B cell (primary cell): ENCODE measurements around the gene CHKA. TPM values are rescaled to one million over a fixed set of nuclear protein-coding genes. Genes with fewer than 3 reads are reported as not detected.
A peak's percentile ranks its signal among the peaks of the same experiment; 100 is the strongest.

ENCODE experiments used
- ATAC-seq: fragments of 200-7000 bp; cut with Tn5 transposase; one replicate; pipeline ENCODE4 v1.10.0; 2021; ENCODE audit warnings: low read depth, mild to moderate bottlenecking, moderate number of reproducible peaks, moderate library complexity
- CTCF ChIA-PET: fragments of 350-600 bp; sonication (Branson Sonifier 250); formaldehyde crosslinking; loops from one replicate; lab custom pipeline; 2021; ENCODE audit warnings: antibody characterized with exemption, inconsistent platforms; lab: Charles Lee
- POLR2A ChIA-PET: fragments of 350-600 bp; sonication (Branson Sonifier 250); formaldehyde crosslinking; loops from one replicate; lab custom pipeline; 2021; ENCODE audit warnings: antibody characterized with exemption; lab: Charles Lee
- DNase-seq: peaks from one replicate; pipeline ENCODE4 v3.0.0; 2013
- H2AFZ ChIP-seq: 2 replicates; pipeline ENCODE4 v1.6.1; 2012; ENCODE audit warnings: mild to moderate bottlenecking, low read depth, low read length; ENCODE audit not compliant: insufficient read depth, poor library complexity, severe bottlenecking
- H3K27ac ChIP-seq, 2 donors: 1 replicate in 1 of 2; 2 replicates in 1 of 2; pipeline ENCODE4 v1.5.1; 2012 to 2013; ENCODE audit warnings: low read length in 2 of 2, mild to moderate bottlenecking in 2 of 2, moderate library complexity in 1 of 2
- H3K27me3 ChIP-seq, 4 experiments: fragments of 200-600 bp in 1 of 4; sonication (generic) in 1 of 4; replicated peaks in 1 of 4; 1 replicate in 2 of 4; 2 replicates in 2 of 4; pipeline versions ENCODE4 v1.6.1 to v1.7.0; 2013 to 2016; ENCODE audit warnings: low read length in 3 of 4, mild to moderate bottlenecking in 2 of 4, mixed read lengths in 1 of 4, moderate library complexity in 1 of 4; ENCODE audit not compliant: insufficient read depth in 4 of 4, control insufficient read depth in 3 of 4; ENCODE audit errors: control extremely low read depth in 1 of 4
- H3K36me3 ChIP-seq, 2 experiments: replicated peaks in 1 of 2; 1 replicate in 1 of 2; 2 replicates in 1 of 2; pipeline versions ENCODE4 v1.6.1 to v1.7.1; 2013; ENCODE audit warnings: low read length in 1 of 2; ENCODE audit not compliant: insufficient read depth in 2 of 2, control insufficient read depth in 1 of 2; ENCODE audit errors: control extremely low read depth in 1 of 2, extremely low read depth in 1 of 2
- H3K4me1 ChIP-seq, 2 donors: fragments of 200-600 bp in 1 of 2; sonication (generic) in 1 of 2; 1 replicate in 1 of 2; 2 replicates in 1 of 2; pipeline versions ENCODE4 v1.5.1 to v1.6.1; 2013 to 2017; ENCODE audit warnings: low read length in 2 of 2; ENCODE audit not compliant: control insufficient read depth in 2 of 2, insufficient read depth in 2 of 2
- H3K4me2 ChIP-seq: replicated peaks from 2 replicates; pipeline ENCODE3; 2012; ENCODE audit warnings: mild to moderate bottlenecking, low read depth, low read length; ENCODE audit not compliant: poor library complexity, severe bottlenecking
- H3K4me3 ChIP-seq, 5 experiments: fragments of 200-600 bp in 1 of 5; sonication (generic) in 1 of 5; 1 replicate in 3 of 5; 2 replicates in 2 of 5; pipeline versions ENCODE4 v1.5.1 to v1.7.0; 2011 to 2016; ENCODE audit warnings: low read length in 4 of 5, mild to moderate bottlenecking in 4 of 5, low read depth in 2 of 5, control low read depth in 1 of 5, moderate library complexity in 1 of 5; ENCODE audit not compliant: insufficient read depth in 1 of 5; ENCODE audit errors: control extremely low read depth in 1 of 5, extremely low read depth in 1 of 5
- H3K79me2 ChIP-seq: fragments of 200-600 bp; sonication (generic); one replicate; pipeline ENCODE4 v1.6.0; 2016; ENCODE audit warnings: low read length; ENCODE audit not compliant: control insufficient read depth, insufficient read depth
- H3K9ac ChIP-seq: fragments of 200-600 bp; sonication (generic); 2 replicates; pipeline ENCODE4 v1.6.1; 2017; ENCODE audit warnings: mild to moderate bottlenecking, low read length, moderate library complexity
- H3K9me3 ChIP-seq, 3 donors: one replicate each; pipeline versions ENCODE4 v1.6.1 to v1.7.1; 2013; ENCODE audit warnings: low read length in 2 of 3; ENCODE audit not compliant: control insufficient read depth in 2 of 3, insufficient read depth in 1 of 3; ENCODE audit errors: control extremely low read depth in 1 of 3
- H4K20me1 ChIP-seq: 2 replicates; pipeline ENCODE4 v1.6.0; 2012; ENCODE audit warnings: mild to moderate bottlenecking, low read length; ENCODE audit not compliant: insufficient read depth, control insufficient read depth, poor library complexity, severe bottlenecking
- H3K27ac Mint-ChIP-seq: one replicate; pipeline ENCODE4 v1.8.0; 2021; ENCODE audit warnings: mixed read lengths
- H3K27me3 Mint-ChIP-seq: one replicate; pipeline ENCODE4 v1.8.0; 2021; ENCODE audit warnings: mixed read lengths
- H3K4me1 Mint-ChIP-seq: one replicate; pipeline ENCODE4 v1.8.0; 2021; ENCODE audit warnings: mixed read lengths
- H3K4me3 Mint-ChIP-seq: one replicate; pipeline ENCODE4 v1.8.0; 2021; ENCODE audit warnings: mixed read lengths
- H3K9me3 Mint-ChIP-seq: one replicate; pipeline ENCODE4 v1.8.0; 2022; ENCODE audit warnings: mixed read lengths; ENCODE audit not compliant: insufficient read depth
- CTCF ChIP-seq: fragments of 200-600 bp; IDR thresholded peaks from one replicate; pipeline ENCODE4 v1.8.0; 2022; ENCODE audit warnings: antibody characterized with exemption, mild to moderate bottlenecking
- EZH2 ChIP-seq: IDR thresholded peaks from 2 replicates; pipeline ENCODE4 v1.6.1; 2012; ENCODE audit warnings: borderline replicate concordance, low read depth, mild to moderate bottlenecking, moderate library complexity, low read length; ENCODE audit not compliant: insufficient read depth, poor library complexity, severe bottlenecking
- WGBS: methylation state at CpG from one replicate; pipeline ENCODE4 v1.1.5; 2013; ENCODE audit warnings: missing lambda C conversion rate; ENCODE audit not compliant: insufficient coverage; 5-methylcytosine and 5-hydroxymethylcytosine counted together
- intact Hi-C: fragments of 100-400 bp; cut with micrococcal nuclease; formaldehyde crosslinking; loops from one replicate; pipeline ENCODE4 v1.10.0; 2022
- polyA plus RNA-seq: library from polyadenylated mRNA; depleted of rRNA; stranded (reverse); fragments of >200 nt; gene quantifications from 2 replicates; pipeline ENCODE4 v1.2.3, GENCODE V29; 2012
- total RNA-seq, 2 donors: library from RNA; stranded (reverse); fragments of 120-200 nt in 1 of 2; gene quantifications; 1 replicate in 1 of 2; 2 replicates in 1 of 2; pipeline versions ENCODE4 v1.2.3 to v1.2.4, GENCODE V29; 2013 to 2022

The CHKA gene
- total and polyA plus RNA-seq, 2 donors (not counting 1 experiment from before 2014, with no cell fraction given), result 10.6 to 20.6 TPM

- peak overlapping the region; percentile 29 for H3K4me3 Mint-ChIP-seq
- peaks cover 39% of the 10 kb centered on the region for H3K79me2 ChIP-seq
- H4K20me1 ChIP-seq, result peaks cover 47% of the 10 kb centered on the region
- ChIA-PET CTCF (interaction anchor here (0.9 to 4.9 kb wide), 8 partner anchors 13 to 364 kb away, joined by 3 to 72 read pairs (median 6); no protein-coding TSS in a partner anchor), POLR2A (interaction anchor here (0.7 to 0.9 kb wide), 2 partner anchors 31 to 208 kb away, joined by 3 read pairs; partner anchors contain the start of gene TCIRG1)
- no peak overlapping the region for H2AFZ ChIP-seq
- no peak for DNase-seq
- H3K9me3 Mint-ChIP-seq, result no peaks in the 10 kb centered on the region
- H3K36me3 ChIP-seq, result no peaks in the 10 kb centered on the region
- no peak overlapping the region for H3K9ac ChIP-seq
- peak overlapping the region; percentile 74 for H3K4me2 ChIP-seq
- peak overlapping the region; percentile 15 for H3K27ac Mint-ChIP-seq
- no peak for ATAC-seq
- no peaks in the 10 kb centered on the region for H3K9me3 ChIP-seq
- WGBS, result 90% methylated on average over 15 of the region's 16 CpGs
- H3K4me1 Mint-ChIP-seq, result peaks cover 57% of the 10 kb centered on the region
- no peak overlapping the region for H3K4me3 ChIP-seq
- peak overlapping the region; percentile 46 to 51 for H3K27ac ChIP-seq
- peaks cover 56 to 71% of the 10 kb centered on the region in 2 donors for H3K4me1 ChIP-seq
- TF ChIP-seq EZH2 (no peak), CTCF (no peak)
- intact Hi-C loops, result loop anchor here (5.0 to 10.0 kb wide), 2 partner anchors 265 to 437 kb away; partner anchors contain the start of gene C11orf24
- no peaks in the 10 kb centered on the region for H3K27me3 Mint-ChIP-seq
- H3K27me3 ChIP-seq, result no peaks in the 10 kb centered on the region
Observed at GRCh38 chr11:68007498-68008380, 113.4 kb downstream of the CHKA start.
